Measurements from ENCODE around the gene PBRM1.

GRCh38 chr3:52682016-52682415 is 3.7 kb downstream of the PBRM1 start:
- TF ChIP-seq CTCF (IDR thresholded peaks at IDR 0.05) (no peak), EZH2 (IDR thresholded peaks at IDR 0.05) (no peak), EZH2phosphoT487 (IDR thresholded peaks at IDR 0.05) (no peak)

All from neural progenitor cell (in vitro differentiated cells).